NCI-H2227 (cell line): ENCODE data around the gene RNASEH2C.
A peak's percentile ranks its signal among the peaks of the same experiment; 100 is the strongest.
"Not testable (repeated sequence)": the region's sequence is repeated elsewhere in the genome, so short reads cannot be mapped to it uniquely, and the experiment has no call there.

Experiments used
- DNase-seq: peaks from one replicate; lab custom pipeline; 2025; ENCODE audit not compliant: unreplicated experiment; lab: John Stamatoyannopoulos, UW

Gene RNASEH2C

GRCh38 chr11:65720211-65720934 lies at the start of gene RNASEH2C:
RNASEH2C (minus strand) TSS chr11:65720798; CDS start chr11:65720758, 40 bp downstream.
- peak; percentile 94 for DNase-seq

DNA sequence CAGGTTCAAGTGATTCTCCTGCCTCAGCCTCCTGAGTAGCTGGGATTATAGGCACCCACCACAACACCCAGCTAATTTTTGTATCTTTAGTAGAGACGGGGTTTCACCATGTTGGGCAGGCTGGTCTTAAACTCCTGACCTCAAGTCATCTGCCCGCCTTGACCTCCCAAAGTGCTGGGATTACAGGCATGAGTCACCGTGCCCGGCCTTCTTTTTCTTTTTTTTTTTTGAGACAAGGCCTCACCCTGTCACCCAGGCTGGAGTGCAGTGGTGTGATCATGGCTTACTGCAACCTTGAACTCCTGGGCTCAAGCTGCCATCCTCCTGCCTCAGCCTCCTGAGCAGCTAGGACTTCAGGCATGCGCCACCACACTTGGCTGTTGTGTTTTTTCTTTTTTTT lies 47.2 kb upstream of the RNASEH2C start:
- not testable (repeated sequence) for DNase-seq

- no peak for DNase-seq
Observed at GRCh38 chr11:65767406-65767805, 46.8 kb upstream of the RNASEH2C start.

GRCh38 chr11:65766535-65766934 lies 45.9 kb upstream of the RNASEH2C start:
- peak; percentile 86 for DNase-seq

- no peak for DNase-seq
Observed at GRCh38 chr11:65764434-65764833, 43.8 kb upstream of the RNASEH2C start.

GRCh38 chr11:65762816-65763215 lies 42.2 kb upstream of the RNASEH2C start:
- DNase-seq = not testable (repeated sequence)

DNA sequence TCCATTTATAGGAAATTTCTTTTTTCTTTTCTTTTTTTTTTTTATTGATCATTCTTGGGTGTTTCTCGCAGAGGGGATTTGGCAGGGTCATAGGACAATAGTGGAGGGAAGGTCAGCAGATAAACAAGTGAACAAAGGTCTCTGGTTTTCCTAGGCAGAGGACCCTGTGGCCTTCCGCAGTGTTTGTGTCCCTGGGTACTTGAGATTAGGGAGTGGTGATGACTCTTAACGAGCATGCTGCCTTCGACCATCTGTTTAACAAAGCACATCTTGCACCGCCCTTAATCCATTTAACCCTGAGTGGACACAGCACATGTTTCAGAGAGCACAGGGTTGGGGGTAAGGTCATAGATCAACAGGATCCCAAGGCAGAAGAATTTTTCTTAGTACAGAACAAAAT lies 41.6 kb upstream of the RNASEH2C start:
- not testable (repeated sequence) for DNase-seq

DNA sequence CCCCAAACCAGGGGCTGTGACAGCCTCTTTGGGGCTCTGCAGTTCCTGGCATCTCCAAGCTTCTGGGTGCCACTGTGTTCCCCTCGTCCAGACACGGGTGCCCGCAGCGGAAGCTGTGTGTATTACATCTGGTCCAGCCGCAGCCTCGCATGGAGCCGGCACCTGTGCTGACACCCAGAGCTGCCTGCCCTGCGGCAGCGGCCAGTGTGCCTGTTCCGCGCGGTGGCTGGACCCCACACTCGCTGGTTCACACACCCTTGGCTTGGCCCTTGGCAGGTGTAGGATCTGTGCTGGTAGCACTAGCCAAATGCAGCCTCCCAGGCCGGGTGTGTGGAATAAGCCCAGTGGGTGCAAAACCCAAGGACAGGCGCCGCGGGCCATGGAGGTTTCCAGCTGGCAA lies 24.5 kb upstream of the RNASEH2C start:
- no peak for DNase-seq

DNA sequence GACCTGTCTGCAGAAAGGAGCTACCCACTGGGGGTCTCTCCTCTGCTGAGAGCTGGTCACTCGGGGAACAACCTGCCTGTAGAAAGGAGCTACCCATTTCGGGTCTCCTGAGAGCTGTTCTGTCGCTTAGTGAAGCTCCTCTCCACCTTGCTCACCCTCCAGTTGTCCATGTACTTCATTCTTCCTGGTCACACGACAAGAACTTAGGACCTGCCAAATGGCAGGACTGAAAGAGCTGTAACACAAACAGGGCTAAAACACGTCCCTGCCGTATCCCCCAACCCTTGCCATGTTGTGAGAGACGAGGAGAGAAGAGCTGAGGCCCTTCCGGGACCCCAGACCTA lies 24.1 kb upstream of the RNASEH2C start:
- no peak for DNase-seq

DNA sequence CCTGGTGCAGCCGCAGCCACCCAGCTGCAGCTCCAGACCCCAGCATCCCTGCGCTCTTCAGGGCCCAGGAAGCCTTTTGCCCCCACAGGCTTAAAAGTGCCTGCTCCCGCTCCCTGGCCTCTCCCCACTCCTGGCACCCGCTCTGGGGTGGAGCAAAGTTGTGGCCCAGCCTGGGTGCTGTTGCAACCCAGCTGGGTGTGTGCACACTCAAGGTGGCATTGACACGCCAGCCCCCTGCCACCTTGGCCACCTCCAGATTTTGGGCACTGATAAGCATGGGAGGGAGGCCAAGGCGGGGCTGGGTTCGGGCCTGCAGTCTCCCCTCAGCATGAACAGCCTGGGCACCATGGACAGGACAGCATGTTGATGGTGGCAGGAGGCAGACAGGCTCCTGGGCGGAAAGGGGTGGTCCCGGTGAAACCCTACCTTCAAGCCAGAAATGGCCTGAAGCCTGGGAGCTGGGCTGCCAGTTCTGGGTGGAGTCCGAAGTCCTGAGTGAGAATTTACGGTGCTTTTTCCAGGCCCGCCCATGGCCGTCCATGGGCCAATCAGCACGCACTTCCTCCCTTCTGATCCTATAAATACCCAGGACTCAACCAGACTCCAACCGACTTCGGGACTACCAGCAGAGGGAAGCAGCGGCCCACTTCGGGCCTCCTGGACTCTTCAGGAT lies 23.6 kb upstream of the RNASEH2C start:
- peak; percentile 9 for DNase-seq

- DNase-seq = no peak
Observed at GRCh38 chr11:65743681-65744025, 23.1 kb upstream of the RNASEH2C start.

DNA sequence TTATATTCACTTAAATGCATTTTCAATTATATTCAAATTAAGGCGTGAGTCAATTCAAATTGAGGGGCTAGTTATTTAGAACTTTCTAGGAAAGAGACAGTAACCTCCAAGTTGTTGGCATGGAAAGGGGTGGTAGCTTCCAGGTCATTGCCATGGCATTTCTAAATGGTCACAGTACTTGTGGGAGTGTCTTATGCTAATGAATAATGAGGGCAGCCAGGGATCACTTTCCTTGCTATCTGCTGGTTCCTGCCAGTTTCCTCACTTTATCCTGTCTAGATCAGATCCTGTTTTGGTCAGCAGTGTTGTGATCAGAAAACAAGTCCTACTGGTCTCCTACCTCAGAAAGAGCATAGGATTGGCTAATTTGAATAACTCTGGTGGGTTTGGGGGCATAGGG lies 21.8 kb upstream of the RNASEH2C start:
- no peak for DNase-seq

DNA sequence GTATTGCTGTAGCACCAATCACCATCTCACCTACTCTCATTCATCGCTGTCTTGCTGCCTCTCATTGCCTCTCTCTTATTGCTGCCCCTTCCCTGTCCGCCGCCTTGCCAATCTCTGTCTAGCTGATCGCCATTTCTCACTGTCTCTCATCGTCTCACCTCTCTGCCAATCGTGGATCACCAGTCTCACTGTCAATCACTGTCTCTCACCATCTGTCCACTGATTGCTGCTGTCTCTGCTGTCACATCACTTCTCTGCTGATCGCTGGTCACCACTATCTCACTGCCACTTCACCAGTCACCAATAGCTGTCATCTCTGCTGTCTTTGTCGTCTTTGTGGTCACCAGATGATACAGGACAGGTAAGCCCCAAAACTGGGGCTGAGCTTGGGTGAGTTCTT lies 20.6 kb upstream of the RNASEH2C start:
- DNase-seq = no peak

- no peak for DNase-seq
Observed at GRCh38 chr11:65739022-65739421, 18.4 kb upstream of the RNASEH2C start.

DNA sequence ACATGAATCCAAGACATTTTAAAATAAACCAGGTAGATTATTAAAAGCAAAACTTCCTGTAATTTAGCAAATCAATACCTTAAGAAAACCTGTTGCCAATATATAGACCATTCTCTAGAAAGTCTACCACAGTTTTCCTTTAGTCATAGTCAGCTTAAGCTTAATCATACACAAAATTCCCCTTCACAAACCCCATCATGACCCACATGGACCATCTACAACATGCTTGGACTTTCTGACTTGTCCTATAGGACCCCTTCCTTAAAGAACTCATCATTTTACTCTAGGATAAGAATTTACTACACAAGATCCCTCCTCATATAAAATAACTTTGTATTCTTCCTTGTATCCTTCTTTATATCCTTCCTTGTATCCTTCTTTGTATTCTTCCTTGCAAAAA lies 16.2 kb upstream of the RNASEH2C start:
- no peak for DNase-seq

DNA sequence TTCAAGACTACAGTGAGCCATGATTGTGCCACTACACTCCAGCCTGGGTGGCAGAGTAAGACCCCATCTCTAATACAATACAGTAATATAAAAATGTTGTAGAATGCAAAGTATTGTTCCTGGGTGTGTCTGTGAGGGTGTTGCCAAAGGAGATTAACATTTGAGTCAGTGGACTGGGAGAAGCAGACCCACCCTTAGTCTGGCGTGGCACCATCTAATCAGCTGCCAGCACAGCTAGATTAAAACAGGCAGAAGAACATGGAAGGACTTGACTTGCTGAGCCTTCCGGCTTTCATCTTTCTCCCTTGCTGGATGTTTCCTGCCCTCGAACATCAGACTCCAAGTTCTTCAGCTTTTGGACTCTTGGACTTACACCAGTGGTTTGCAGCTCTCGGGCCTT lies 14.5 kb upstream of the RNASEH2C start:
- DNase-seq = not testable (repeated sequence)

- no peak for DNase-seq
Observed at GRCh38 chr11:65730461-65730860, 9.9 kb upstream of the RNASEH2C start.

- DNase-seq = no peak
Observed at GRCh38 chr11:65727865-65728264, 7.3 kb upstream of the RNASEH2C start.

- no peak for DNase-seq
Observed at GRCh38 chr11:65726660-65727059, 6.1 kb upstream of the RNASEH2C start.

DNA sequence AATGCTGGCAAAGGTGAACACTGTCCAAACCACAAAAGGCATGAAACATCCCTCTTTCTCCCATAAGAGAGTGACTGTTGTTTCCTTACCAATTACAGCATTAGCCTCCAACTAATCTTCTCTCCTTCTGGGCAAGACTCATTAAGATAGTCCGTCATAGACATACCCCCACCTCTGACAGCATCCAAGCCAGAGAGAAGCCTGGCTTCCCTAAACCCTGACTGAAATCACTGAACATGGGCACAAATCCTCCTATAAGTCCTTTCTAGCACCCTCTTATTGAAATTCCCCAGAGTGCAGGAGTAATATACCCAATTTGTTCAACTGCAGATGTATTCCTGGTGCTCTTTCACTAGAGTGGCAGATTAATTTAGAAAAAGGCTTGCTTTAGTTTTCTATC lies 1.7 kb upstream of the RNASEH2C start:
- DNase-seq = no peak

DNA sequence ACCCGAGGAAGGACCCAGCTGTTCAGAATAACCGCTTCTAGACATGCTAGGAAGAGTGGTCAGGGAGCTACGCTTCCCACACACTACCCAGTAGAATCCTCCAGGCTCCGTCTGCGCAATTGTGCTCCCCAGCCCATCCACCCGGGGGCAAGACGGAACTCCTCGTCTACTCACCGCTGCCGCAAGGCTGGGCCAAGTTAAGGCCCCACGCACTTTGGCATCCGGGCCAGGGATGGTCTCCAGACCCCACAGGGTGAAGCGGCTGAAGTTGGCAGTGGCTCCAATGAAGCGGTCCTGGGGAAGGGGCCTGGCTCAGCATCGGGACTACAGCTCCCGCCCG lies 757 bp downstream of the RNASEH2C start:
- peak; percentile 48 for DNase-seq

GRCh38 chr11:65718964-65719492 lies 1.6 kb downstream of the RNASEH2C start:
- DNase-seq = no peak

DNA sequence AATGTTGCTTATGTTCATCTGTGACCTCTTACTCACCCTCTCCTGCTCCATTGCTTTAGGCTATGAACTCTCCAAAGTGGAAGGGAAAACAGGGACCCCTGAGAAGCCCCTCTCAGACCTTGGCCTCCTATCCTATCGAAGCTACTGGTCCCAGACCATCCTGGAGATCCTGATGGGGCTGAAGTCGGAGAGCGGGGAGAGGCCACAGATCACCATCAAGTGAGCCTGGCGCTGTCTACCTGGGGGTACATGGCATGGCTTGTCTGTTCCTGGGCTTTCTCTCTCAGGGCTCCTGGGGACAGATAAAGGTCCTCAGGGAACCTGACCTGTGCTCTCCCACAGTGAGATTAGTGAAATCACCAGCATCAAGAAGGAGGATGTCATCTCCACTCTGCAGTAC lies 2.1 kb downstream of the RNASEH2C start:
- DNase-seq = no peak
